DLD1 (cell line): Measurements from ENCODE around the gene ST6GAL2.

Experiments
- in situ Hi-C: cut with HindIII; loops from 2 replicates; pipeline ENCODE4 v1.10.0; 2017; ENCODE audit warnings: low sequenced_read_pairs

Gene ST6GAL2

GRCh38 chr2:106885971-106886915, at the start of gene ST6GAL2:
Gene ST6GAL2, minus strand, starts transcription at chr2:106886167. Its CDS starts 42,190 bp downstream, at chr2:106843977.
- in situ Hi-C loops: no loop called here

GRCh38 chr2:106932644-106933043, 46.7 kb upstream of the ST6GAL2 start:
- in situ Hi-C loops: no loop called here

- in situ Hi-C loops: no loop called here
Measured at GRCh38 chr2:106931717-106932335, 45.9 kb upstream of the ST6GAL2 start.

DNA sequence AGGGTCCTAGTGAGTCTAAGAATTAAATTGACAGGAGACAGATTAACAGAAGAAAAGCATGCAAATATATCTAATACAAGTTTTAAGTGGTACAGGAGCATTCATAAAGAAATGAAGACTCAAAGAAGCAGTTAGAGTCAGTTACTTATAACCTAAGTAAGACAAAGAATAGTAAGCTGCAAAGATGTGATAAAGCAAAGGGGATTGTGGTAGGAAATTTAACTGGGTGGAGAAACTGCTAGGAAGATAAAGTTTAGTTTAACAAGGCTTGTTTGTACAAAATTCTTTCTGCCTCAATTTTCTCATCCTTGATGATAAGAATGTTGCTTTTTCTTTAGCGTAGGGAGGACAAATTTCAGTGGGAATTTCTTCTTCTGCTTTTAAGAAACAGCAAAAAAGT, 35.5 kb upstream of the ST6GAL2 start:
- in situ Hi-C loops: no loop called here

- in situ Hi-C loops: no loop called here
Measured at GRCh38 chr2:106919012-106919411, 33.0 kb upstream of the ST6GAL2 start.

DNA sequence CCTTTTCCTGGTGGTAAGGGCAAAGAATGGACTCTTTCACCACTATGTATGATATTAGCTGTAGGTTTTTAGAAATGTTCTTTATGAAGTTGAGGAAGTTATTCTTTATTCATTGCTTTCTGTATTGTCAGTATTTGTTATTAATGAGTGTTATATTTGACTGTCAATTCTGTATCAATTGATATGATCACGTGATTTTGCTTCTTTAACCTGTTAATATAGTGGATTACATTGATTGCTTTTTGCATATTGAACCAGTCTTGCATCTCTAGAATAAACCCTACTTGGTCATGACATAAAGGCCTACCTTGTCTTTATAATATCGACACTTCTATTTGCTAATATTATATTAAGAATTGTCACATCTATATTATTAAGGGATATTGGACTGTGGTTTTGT, 18.3 kb upstream of the ST6GAL2 start:
- in situ Hi-C loops: no loop called here

DNA sequence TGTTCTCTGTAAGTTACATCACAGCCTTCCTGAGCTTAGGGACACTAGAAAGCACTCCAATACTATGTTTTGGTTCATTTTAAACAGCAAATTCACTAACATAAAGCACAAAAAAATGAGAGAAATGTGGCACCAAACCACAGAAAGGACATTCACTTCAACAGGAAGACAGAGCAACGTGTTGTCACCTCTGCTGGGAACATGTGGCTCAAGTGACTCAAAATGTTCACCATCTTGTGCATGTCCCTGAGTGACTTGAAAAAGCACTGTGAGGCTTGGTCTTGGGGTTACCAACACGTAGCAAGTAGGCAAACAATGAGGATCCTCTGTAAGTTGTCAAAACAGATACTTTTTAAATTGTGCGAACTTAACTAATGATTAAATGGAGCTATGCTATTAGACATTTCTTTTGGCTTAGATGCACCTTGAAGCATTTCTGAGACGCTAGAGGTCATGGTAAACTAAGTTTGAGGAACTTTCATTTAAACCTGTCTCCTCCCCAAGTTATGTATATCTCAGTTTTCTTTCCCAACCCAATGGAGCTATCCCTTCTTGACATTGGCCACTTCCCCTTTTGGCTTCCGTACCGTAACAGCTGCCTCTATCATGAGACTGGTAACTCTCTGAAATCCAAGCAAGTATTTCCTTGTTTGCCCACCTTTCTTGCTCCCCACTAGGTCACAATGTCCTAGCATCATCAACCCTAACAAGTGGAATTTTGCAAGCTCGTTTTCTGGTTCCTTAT, 14.0 kb upstream of the ST6GAL2 start:
- in situ Hi-C loops: no loop called here

DNA sequence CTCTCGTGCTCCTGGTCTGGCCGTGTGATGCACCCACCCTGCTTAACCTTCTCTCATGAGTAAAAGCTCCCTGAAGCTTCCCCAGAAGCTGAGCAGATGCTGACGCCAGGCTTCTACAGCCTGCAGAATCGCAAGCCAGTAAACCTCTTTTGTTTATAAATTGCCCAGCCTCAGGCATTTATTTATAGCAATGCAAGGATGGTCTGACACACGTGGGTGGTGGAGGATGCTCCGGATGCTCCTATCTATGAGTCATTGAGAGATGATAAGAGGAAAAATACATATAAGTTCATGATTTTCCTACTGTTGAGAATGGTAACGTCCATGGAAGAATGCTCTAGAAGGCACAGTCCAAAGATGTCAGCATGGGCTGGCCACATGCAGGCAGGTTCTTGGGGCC, 8.6 kb upstream of the ST6GAL2 start:
- in situ Hi-C loops: no loop called here

- in situ Hi-C loops: no loop called here
Measured at GRCh38 chr2:106892048-106892447, 6.1 kb upstream of the ST6GAL2 start.

DNA sequence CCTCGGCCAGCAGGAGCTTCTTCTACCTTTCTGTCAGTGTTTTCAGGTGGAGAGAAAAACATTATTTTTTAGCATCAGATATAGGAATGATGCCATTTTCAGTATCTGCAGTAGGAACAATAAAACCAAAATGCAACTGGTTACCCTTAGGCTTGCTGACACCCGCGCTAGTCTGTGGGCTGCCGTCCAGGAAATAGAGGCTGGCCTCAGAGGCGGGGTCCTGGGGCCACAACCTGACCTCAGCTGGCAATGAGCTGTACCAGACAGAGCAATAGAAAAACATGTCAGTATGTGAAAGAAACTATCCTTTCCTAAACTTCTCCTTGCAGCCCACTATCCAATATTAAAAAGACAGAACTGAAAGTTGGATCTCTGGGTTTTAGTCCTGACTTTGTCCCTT, 4.6 kb upstream of the ST6GAL2 start:
- in situ Hi-C loops: no loop called here

- in situ Hi-C loops: no loop called here
Measured at GRCh38 chr2:106886916-106887758, 1.2 kb upstream of the ST6GAL2 start.

DNA sequence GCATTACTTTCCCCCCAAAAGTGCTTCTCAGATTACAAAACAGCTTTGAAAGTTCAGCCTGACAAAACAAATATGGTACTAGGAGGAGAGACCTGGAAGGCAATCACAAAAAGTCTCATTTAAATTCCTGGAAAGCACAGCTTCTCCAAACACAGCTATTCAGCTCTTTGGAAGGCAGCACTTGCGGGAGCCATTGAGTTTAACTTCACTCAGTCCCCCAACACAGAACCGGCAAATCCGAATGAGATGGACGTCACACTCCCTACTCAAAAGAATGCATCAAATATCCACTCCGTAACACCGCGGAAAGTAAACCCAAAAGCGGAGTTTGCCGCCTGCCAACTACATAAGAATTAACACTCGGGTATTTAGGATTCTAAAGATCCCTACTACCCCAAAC, 638 bp downstream of the ST6GAL2 start:
- in situ Hi-C loops: no loop called here

GRCh38 chr2:106882673-106883072, 3.3 kb downstream of the ST6GAL2 start:
- in situ Hi-C loops: no loop called here

DNA sequence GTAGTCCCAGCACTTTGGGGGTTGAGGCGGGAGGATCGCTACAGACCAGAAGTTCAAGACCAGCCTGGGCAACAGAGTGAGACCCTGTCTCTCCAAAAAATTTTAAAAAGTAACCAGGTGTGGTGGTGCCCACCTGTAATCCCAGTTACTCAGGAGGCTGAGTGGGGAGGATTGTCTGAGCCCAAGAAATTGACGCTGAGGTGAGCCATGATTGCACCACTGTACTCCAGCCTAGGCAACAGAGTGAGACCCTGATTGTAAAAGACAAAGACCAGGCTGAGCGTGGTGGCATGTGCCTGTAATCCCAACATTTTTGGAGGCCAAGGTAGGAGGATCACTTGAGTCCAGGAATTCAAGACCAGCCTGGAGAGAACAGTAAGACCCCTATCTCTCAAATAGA, 7.8 kb downstream of the ST6GAL2 start:
- in situ Hi-C loops: no loop called here

- in situ Hi-C loops: no loop called here
Measured at GRCh38 chr2:106876699-106877098, 9.3 kb downstream of the ST6GAL2 start.

- in situ Hi-C loops: no loop called here
Measured at GRCh38 chr2:106869512-106870275, 16.3 kb downstream of the ST6GAL2 start.

DNA sequence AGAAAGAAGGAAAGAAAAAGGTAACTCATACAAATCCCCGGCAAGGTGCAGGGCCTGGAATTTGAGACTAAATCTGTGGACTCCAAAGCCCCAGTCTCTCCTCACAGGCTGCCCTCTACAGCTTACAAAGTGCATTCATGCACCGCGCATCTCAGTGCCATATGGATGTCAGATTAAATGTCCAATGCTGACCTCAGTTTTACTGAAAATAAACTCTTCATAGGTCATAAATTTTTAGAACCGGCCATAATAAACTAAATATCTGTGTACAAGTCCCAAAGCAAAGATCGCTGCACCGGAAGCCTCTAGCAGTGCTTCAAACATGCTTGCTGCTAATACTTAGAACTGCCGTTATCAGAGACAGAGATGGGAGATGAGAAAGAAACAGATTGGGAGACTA, 17.7 kb downstream of the ST6GAL2 start:
- in situ Hi-C loops: no loop called here

DNA sequence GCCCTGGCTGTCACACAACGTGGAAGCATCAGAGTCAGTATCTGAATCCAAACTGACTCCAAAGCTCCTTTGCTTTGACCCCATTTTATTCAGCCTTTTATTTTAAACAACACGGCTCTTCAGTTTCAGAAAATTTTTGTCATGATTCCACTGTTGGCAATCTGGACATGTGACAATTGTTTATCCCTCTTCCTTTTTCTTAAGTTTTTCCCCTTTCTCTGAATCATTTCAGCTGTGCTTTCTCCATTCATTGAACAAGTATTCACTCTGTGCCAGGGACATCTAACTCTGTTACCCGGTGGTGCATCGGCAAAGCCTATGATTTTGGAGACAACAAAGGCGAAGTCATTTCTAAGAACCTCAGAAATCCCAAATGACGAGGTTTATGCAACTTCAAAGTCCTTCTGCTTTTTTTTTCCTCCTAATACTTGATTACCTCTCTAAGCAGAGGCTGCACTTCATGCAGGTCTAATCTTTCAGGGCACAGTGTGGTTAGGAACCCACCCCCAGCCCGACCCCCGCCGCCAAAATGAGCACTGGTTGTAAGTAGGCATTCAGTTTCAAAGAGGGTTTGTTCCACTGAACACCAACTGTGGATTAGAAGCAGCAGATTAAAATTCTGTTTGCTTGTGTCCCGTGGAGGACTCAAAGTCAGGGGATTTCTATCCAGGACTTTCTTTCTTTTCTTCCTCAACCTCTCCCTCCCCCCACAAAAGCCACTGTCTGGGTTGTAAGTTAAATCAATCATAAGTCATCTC, 18.6 kb downstream of the ST6GAL2 start:
- in situ Hi-C loops: no loop called here

- in situ Hi-C loops: no loop called here
Measured at GRCh38 chr2:106866641-106867040, 19.3 kb downstream of the ST6GAL2 start.
